Stimulated activated CD4-positive, alpha-beta T cell treated with anti-CD3 and anti-CD28 coated beads, Interleukin-4, amount 100 ng/mL, for 4 hours (primary cell): Measurements from ENCODE around the gene KRT35.

Experiments used
- DNase-seq, 2 experiments: peaks; one replicate each; pipeline ENCODE4 v3.0.0-alpha.2; 2020

Gene KRT35

DNA sequence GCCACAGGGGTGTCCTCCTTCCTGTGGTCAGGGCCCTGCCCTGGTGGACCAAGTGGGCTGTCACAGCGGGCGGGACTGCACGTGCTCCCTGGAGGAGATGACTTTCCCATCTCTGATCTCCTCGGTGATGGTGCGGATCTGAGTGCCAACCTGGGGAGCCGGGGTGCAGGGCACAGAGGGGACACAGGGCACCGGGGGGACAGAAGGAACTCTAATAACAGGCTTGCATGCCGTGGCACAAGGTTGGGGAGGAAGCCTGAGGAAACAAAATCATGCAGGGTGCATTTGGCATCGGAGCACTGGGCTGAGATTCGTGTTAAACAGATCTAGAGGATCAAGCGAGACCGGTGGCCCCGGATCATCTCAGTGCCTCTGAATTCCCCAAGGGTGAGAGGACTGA is 5.4 kb upstream of the KRT35 start:
- DNase-seq = no peak

DNA sequence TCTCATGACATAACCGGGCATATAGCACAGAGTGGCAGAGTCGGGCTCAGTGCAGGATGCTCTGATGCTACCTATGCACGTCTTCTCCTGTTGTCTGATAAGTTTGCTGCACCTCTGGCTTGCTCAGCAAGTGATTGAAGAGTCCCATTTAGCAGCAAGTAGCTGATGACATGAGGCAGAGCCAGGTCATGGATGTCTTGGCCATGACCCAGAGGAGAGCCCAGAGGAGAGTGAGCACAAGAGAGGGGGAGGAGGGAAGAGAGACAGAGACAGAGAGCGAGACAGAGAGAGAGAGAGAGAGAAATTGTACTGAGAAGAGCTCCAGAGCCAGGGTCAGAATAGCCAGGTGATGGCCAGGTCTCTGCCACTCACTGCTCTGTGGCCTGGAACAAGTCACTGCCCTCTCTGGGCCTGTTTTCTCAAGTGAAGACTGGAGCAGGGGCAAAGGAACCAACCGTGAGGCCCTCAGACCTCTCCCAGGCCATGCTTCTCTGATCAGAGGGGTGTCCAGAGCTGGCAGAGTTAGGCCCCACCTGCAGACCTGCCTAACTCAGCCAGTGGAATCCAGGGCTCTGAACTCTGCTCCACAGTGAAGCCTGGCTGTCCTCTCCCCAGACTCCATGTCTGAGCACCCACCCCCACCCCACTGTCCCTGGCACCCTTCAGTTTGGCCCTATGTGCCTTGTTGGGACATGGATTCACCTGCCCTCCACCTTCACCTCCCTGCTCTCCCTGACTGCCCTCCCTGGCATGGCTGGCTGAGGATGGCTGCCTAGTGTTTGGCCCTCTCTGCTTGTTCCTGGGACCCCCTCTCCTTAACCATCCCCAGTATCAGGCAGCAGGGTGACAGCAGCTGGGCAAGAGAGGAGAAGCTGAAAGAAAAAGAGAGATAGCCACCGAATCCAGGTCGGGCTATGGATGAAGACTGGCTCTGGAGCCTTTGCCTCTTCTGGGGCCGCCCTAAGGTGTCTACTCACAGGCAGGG is 4.3 kb upstream of the KRT35 start:
- no peak for DNase-seq

DNA sequence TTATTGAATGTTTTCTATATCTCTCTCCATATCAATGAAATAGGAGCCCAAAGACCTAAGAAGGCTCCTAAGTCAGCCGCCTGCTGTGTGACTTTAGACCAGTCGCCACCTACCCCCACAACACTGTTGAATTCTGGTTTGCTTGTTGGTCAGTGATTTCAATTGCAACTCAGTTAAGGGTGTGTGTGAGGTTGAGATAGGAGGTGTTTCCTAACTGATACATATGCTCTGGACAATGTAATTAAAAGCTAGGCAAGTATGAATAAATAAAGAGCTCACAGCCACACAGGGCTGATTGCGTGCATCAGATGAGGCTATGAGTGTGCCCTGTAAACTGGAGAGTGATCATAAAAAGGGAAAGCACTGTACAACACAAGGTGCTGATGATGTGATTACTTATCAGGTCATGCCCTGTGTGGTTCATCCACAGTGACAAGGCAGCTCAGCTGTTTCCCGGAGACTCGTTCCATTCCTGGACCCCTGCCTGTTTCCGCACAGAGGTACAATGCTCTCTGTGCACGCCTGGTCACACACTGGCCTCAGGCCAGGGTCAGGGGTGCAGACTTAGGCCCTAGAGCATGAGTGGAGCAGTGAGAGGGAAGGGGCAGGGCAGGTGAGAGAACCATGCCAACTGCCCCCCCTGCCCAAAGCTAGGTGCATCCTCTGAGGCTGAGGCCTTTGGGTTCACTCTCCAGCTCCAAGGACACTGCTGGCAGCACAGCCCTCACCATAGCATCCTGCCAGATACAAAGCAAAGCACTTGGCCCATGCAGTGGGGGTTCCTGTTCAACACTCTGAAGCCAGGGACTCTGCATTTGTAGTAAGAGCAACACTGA is 3.3 kb upstream of the KRT35 start:
- DNase-seq = no peak

DNA sequence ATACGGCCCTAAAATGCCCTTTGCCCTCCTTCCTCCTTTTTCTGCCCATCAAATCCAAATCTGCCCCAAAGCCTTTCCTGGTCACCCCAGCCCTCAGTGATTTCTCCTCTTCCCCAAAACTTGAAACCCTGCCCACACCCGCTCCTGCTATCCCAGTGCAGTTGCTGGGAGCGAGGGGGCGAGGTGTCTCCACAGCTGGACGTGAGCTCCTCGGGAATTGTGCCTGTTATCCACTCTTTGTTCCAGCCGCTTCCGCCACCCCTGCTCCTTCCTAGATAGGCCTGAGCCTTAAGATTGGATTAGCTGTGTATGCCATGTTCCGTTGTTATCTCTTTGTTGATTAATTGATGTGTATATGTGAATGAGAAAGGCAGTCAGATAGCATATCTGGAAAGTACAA is 2.6 kb upstream of the KRT35 start:
- DNase-seq = no peak

DNA sequence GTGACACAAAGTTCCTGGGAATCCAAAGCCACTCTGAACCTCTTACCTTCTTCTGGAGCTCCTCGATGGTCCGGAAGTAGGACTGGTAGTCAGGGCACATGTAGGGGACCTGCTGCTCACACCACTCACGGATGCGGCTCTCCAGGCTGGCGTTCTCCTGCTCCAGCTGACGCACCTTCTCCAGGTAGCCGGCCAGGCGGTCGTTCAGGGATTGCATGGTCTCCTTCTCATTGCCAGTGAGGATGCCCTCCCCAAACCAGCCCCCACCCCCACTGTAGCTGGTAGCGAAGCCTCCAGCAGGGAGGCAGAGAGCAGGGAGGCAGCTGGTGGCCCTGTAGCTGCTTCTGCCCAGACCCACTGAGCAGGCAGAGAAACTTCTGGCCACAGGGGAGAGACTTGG is 370 bp downstream of the KRT35 start:
- no peak for DNase-seq

DNA sequence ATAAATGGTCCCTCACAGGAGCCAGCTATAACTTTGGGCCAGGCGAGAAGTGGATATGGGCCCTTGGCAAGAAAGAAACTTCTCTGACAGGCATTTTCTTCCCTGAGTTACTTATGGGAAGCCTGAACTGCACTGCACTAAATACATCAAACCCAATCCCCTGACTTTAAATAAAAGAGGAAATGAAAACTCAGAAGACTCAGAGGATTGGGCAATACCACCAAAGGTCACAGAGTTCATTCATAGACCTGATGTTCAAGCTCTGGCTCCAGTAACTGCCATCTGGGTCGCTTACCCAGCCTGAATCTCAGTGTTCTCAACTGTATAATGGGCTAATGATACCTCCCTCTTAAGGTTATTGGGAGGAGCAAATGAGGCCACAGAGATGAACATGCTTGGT is 815 bp downstream of the KRT35 start:
- DNase-seq = no peak

DNA sequence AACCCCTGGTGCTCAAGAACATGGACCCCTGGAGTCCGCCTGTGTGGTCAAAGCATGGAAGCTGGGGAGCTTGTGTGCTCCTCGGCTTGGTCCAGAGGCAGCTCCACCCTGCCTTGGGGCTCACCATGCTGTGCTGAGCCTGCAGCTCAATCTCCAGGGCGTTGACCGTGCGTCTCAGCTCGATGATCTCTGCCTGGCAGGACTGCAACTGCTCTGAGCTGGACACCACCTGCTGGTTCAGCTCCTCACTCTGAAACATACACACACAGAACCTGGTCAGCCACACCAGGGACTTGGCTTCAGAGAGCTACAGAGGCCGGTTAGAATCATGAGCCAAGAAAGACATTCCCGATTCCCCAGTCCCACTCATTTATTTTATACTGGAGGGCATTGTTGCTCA is 2.7 kb downstream of the KRT35 start:
- no peak for DNase-seq

DNA sequence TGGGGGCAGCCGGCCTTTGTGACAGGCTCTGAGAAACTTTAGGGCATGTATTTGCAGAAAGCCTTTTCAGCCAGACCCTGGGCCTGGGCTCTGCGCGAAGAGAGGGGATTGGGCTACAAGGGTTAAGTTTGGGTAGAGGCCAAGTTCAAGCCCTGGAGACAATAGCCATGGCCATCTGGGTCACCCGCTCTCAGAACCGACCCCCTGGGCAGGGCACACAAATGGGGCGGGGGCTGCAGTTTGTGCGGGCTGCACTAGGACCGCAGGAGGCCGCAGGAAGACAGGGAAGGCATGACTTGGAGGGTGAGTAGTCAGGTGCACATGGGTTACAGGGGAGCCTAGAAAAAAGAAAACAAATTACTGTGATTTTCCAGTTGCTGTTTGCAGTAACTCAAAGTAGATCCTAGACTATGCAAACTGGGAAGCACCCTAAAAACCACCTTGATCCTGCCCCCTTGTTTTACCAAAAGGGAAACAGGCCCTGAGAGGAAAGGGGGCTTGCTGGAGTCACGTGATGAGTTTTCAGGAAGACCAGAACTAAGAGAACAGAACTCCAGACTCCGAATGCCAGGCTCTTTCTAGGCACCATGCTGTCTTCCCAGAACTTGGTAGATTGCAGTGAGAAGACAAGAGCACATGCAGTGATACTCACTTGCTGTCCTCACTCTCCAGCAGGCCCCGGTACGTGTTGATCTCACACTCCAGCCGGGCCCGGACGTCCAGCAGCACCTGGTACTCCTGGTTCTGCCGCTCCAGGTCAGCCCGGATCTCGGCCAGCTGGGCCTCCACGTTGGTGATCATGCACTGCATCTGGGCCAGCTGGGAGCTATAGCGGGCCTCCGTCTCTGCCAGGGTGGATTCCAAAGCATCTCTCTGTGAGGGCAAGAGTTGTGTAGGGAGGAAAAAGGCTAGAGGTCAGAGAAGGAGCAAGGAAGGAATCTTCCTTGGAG is 3.8 kb downstream of the KRT35 start:
- no peak for DNase-seq

DNA sequence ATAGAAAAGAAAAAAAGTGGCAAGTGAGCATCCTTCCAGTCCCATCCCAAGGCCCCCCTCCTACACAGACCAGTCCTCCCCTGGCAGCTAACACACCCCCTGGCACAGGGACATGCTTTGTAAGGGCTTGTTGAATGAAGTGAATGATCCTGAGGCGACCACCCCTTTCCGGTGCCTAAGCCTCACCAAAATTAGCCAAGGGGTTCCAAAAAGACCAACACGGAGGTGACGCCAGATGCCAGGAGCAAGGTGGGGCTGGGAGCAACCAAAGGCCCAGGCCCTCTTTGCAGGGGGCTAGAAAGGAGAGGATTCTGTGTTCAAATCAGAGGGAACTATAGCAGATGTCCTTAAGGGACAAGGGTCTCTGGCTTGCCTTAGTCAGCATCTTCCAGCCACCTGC is 5.5 kb downstream of the KRT35 start:
- DNase-seq = no peak

DNA sequence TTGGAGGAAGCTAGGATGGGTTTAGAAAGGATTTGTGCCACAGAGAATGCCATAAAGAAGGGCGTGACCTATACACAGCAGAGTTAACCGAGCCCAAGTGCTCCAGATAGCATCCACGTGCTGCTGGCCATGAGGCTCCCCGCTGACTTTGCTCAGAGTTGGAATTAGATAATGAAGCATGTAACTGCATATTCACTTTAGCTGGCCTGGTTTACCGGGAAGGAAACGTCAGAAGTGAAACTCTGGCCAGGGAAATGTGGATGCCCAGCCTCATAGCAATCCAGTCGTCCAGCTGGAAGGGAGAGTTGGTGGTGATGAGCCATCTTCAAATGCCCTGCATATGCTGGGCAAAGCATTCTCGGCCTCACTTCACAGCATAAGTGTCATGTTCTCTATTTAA is 6.1 kb downstream of the KRT35 start:
- no peak for DNase-seq

DNA sequence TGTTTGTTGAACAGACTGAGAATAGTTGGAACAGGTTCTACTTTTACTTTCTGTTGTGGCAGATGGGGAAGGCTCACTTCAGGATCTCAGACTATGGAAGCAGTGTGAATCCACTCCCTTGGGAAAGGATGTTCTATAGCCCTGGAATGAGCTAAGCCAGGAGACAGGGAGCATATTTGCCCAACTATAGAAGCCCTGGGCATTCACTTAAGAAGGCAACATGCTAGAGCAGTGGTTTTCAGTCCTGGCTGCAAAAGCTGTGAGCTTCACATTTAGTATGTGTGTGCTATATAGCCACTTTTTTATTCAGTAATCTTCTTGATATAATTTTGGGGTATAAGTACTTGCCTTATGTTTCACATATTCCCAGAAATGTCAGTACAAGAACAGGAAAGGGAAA is 12.6 kb downstream of the KRT35 start:
- no peak for DNase-seq

DNA sequence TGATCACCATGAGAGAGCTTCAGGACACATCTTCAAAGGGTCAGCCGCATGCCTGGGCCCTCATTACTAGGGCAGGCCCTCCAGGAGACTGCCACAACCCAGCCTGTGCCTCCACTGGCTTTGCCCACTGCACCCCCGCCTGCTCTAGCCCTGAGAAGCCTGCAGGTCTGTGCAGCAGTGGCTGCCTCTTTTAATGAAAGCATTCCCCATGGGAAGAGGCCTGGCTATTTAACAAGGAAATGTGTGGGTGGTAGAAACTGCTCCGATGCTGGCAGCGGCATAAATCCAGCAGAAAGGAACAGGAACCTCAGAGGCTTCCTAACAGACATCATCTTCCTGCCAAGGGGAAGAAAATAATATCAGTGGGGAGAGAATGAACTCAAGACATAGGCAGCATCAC is 13.4 kb downstream of the KRT35 start:
- no peak for DNase-seq

DNA sequence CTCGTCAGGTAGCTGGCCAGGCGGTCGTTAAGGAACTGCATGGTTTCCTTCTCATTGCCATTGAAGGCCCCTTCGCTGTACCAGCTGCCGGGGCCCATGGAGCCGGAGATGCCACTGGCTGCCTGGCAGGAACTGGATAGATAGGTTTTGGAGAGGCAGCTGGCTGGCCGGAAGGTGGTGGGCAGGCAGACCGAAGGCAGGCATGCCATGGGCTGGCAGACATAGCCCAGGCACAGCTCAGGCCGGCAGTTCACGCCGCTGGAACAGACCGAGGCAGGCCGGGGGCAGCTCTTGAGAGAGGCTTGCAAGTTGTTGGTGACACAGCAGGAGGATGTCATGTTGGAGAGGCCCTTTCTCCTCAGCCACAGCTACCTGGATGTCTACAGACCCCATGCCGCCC is 14.0 kb downstream of the KRT35 start, which contains the start of gene KRT32:
TSS of gene KRT32 (minus strand) at position 399 of the 400 bp plus-strand sequence. CDS start at position 338, 61 bp downstream.
- no peak for DNase-seq

DNA sequence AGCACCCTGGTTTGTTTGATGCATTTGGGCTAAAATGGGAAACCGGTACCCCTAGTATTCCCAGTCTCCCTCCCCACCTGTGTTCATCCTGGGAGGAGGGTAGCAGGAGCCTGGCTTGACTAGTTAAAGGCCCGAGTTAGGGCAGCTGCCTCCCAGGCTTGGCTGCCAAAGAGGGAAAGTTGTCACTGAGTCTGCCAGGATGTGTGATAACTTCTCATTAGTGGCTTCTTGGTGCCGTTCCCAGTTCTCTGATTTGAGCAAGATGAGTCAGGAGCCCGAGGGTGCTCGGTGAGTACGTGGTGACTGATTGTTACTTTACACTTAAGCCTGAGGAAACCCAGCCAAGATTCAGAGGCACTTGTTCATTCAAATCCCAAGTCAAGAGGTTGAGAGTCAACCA is 16.3 kb downstream of the KRT35 start:
- DNase-seq = no peak

DNA sequence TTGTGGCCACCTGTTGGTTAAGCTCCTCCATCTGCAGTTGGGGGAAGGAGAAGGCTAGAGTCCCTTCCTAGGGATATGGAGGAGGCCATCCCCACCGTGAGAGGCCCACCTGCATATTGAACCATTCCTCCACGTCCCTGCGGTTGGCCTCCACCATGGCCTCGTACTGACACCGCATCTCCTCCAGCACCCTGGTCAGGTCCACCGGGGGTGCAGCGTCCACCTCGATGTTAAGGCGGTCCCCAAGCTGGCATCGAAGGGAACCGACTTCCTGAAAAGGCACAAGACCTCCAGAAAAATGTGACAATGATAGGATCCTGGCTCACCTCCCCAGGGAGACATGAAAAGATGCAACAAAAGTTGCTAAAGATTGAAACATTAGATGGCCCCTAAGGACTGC is 16.8 kb downstream of the KRT35 start:
- no peak for DNase-seq

DNA sequence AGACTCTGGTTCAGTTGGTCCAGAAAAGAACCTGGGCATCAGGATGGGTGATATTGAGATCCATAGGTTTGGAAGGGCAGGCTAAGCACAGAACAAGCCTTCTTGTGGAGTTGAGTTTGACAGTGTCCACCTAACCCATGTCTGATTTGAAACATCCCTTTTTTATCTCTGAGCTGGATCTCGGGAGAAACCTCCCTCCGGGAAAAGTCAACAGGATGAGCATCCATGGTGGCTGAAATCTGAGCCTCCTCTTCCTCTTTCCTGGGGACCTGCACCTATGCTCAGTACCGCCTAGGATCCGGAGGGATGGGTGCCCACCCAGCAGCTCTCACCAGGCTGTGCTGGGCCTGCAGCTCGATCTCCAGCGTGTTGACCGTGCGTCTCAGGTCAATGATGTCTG is 17.2 kb downstream of the KRT35 start:
- DNase-seq = no peak

DNA sequence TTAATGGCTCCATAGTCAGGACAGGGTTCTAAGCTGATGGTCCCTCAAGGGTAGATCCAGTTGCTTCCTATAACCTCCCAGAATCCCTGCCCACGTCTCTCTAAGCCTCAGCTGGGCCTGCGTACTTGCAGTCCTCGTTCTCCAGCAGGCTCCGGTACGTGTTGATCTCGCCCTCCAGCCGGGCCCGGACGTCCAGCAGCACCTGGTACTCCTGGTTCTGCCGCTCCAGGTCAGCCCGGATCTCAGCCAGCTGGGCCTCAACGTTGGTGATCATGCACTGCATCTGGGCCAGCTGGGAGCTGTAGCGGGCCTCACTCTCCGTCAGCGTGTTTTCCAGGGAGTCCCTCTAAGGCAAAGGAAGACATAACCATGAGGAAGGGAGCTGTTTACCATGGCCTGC is 18.2 kb downstream of the KRT35 start:
- no peak for DNase-seq

DNA sequence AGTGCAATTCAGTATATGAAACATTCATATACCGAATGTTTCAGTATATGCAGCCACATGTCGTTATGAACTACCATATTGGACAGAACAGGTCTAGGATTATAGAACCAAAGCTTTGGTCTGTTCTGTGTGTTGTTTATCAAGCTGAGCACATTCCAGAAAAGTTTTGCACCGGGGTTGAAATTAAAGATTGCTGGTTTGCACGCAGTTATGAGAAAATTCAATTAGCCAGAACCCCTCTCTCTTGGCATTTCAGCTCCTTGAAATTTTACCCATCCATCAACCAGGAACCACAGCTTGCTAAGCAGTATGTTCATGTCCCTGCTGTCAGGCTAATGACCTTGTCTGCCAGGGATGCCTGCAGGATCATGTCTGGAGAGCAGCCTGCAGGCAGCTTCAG is 23.3 kb downstream of the KRT35 start:
- DNase-seq = no peak

DNA sequence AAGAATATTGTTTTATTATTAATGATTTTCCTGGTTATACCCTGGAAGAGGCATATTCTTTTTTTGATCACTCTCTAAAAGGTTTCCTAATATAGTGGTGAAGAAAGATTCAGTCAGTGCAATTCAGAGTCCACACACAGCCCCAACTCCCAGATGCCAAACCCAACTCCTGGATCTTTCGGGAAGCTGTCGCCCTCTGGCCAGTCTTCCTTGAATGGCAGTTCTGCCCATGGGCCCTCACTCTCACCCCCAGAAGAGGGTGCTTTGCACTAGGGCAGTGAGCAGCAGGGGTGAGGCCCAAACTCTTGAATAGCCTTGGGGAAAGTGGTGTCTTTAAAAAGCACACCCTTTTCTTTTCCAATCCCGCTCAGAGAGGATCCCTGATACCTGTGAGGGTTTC is 24.7 kb downstream of the KRT35 start:
- DNase-seq = no peak

DNA sequence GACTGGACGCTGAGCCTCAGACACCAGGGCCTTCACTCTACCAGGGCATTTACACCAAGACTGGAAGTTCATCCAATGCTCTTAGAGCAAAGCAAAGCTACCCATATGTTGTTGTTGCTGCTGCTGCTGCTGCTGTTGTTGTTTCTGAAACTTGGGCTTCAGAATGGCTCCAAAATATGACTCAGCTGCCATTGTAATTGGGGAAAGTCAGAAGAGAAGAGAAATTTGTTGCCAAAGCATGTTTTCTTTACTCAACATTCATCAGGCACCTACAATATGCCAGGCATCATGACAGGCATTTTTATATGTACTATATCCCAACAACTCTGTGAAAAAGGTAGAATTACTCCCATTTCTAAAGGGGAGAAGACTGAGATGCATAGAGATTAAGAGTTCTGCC is 25.7 kb downstream of the KRT35 start:
- DNase-seq = no peak

DNA sequence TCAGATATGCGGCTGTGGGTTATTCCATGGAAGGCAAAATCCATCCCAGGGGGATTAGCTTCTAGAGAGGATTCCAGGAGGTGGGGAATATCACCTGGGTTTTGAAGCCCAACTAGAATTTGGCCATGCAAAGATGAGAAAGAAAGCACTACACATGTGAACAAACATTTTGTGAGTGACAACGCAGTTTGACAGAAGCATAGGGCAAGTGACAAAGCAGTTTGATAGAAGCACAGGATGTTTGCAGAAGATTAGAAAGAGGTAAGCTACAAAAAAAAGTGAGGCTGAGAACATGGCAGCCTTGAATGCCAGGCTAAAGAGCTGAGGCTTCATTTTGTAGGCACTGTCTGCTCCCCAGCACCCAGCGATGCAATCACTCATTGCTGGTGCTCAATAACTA is 27.9 kb downstream of the KRT35 start:
- DNase-seq = no peak

DNA sequence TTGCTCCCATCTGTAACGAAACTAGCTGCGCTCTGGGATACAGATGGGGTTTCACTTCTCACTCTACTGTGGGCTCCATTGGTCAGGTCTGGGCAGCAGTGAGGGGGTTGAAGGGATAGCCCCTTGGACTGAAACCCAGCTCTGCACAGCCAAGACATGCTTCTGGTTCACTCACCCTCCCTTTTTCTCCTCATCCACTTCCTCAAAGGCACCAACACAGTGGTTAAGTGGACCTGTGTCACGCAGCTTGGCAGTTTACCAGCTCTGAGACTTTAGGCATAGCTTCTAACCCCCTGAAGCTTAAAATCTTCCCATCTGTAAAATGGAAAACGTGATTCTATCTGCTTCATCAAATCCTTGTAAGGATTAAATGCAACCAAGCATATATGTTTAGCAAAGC is 28.7 kb downstream of the KRT35 start:
- no peak for DNase-seq
